ENCODE results near the gene CALHM6.

- TF ChIP-seq POLR2A (IDR thresholded peaks at IDR 0.05; ENCODE audit: low read depth, low read length), result peak; percentile 59; the same call in 1 of the 2 replicates
- TF ChIP-seq POLR2AphosphoS5 (IDR thresholded peaks at IDR 0.05; ENCODE audit: low read depth, low read length), result no peak
Observed at GRCh38 chr6:116461932-116462885, 1.0 kb downstream of the CALHM6 start.

Data from GM12892 (cell line).